ENCODE data around the gene GABRR1.

GRCh38 chr6:89204096-89204495 is 13.1 kb downstream of the GABRR1 start:
- TF ChIP-seq POLR2A (IDR thresholded peaks at IDR 0.05; ENCODE audit: low read depth, low read length) (no peak), CTCF (IDR thresholded peaks at IDR 0.05; ENCODE audit: extremely low read depth in 1 of 2, insufficient read depth in 1 of 2, low read depth in 1 of 2, low read length in 2 of 2) (no peak), EZH2 (IDR thresholded peaks at IDR 0.05; ENCODE audit: borderline replicate concordance, low read depth, low read length, severe bottlenecking) (no peak), MYC (IDR thresholded peaks at IDR 0.05; ENCODE audit: low read depth, low read length) (no peak), MAX (IDR thresholded peaks at IDR 0.05; ENCODE audit: insufficient read depth, insufficient read length) (no peak), POLR2AphosphoS5 (IDR thresholded peaks at IDR 0.05; ENCODE audit: insufficient read depth, low read depth, low read length) (no peak), JUN (IDR thresholded peaks at IDR 0.05; ENCODE audit: borderline replicate concordance, insufficient read depth, insufficient read length, low read depth) (no peak), GATA2 (IDR thresholded peaks at IDR 0.05; ENCODE audit: insufficient read depth, insufficient read length, low read depth, low read length) (no peak), FOS (IDR thresholded peaks at IDR 0.05; ENCODE audit: borderline replicate concordance, insufficient read depth, low read length) (no peak)

All from endothelial cell of umbilical vein (primary cell).